ENCODE data around the gene PNCK. TPM values are rescaled to one million over a fixed set of nuclear protein-coding genes. Genes with fewer than 3 reads are reported as not detected.

Gene PNCK
- total and polyA plus RNA-seq, 2 of the 13 experiments (the other 11 are each of a cell fraction or from before 2014, with no cell fraction given) = 33.1 TPM; not detected in 1

DNA sequence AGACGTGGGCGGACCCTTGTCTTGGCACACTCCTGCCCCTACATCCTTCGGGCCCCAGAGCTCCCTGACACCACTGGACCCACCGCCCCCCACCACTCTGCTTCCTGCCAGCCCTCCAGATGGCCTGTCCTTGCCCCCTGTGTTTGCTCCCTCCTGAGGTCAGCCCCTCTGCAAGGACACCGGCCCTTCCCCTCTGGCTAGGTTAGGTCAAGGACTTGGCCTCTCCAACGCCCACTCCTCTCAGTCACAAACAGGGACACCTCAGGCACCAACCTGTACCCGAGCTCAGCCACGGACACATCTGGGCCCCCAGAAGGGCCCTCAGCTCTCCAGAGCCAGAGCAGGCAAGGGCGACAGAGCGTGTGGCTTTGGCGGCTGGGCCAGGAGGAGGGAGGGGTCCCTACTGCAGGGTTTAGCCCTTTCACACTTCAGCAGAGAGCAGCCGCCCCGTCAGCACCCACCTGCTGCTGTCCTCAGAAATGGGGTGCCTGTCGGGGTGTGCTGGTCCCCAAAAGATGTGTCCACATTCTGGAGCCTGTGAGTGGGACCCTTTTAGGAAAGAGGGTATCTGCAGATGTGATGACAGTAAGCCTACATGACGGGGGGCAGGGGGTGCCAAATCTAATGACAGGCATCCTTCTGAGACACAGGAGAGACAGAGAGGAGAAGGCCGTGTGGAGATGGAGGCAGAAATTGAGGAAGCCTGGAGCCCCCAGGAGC, 50.1 kb downstream of the PNCK start (continued):
- TF ChIP-seq ZBTB40 (IDR thresholded peaks at IDR 0.05) (no peak), ZBTB40 (CRISPR knock-in tag; IDR thresholded peaks at IDR 0.05) (no peak), ZBTB26 (CRISPR knock-in tag; IDR thresholded peaks at IDR 0.05; ENCODE audit: borderline replicate concordance) (peak; percentile 40; the same call in 1 of the 2 replicates), ZNF274 (CRISPR knock-in tag; IDR thresholded peaks at IDR 0.05) (no peak), BCL3 (CRISPR knock-in tag; IDR thresholded peaks at IDR 0.05) (no peak), NFE2L1 (CRISPR knock-in tag; IDR thresholded peaks at IDR 0.05; ENCODE audit: borderline replicate concordance) (no peak), ZNF101 (CRISPR knock-in tag; IDR thresholded peaks at IDR 0.05; ENCODE audit: borderline replicate concordance, low read depth) (no peak), NR2F1 (CRISPR knock-in tag; IDR thresholded peaks at IDR 0.05) (peak; percentile 95 to 98), TCF7 (IDR thresholded peaks at IDR 0.05; ENCODE audit: low read depth) (no peak), RBFOX2 (IDR thresholded peaks at IDR 0.05; ENCODE audit: low read depth, low read length) (peak; percentile 85), SP2 (CRISPR knock-in tag; IDR thresholded peaks at IDR 0.05) (no peak), ETV5 (CRISPR knock-in tag; IDR thresholded peaks at IDR 0.05; ENCODE audit: borderline replicate concordance) (peak; percentile 81), ZSCAN25 (CRISPR knock-in tag; IDR thresholded peaks at IDR 0.05) (peak; percentile 36; the same call in 1 of the 2 replicates), ZNF547 (CRISPR knock-in tag; IDR thresholded peaks at IDR 0.05) (no peak), ZNF768 (CRISPR knock-in tag; IDR thresholded peaks at IDR 0.05) (peak; percentile 53; the same call in 1 of the 2 replicates), U2AF1 (optimal IDR thresholded peaks at IDR 0.05; ENCODE audit: low read depth, low read length) (no peak), E2F5 (CRISPR knock-in tag; conservative IDR thresholded peaks at IDR 0.05) (no peak), ZKSCAN1 (IDR thresholded peaks at IDR 0.05; ENCODE audit: low read length) (no peak)

Measured in HepG2 (cell line).